ENCODE results near the gene SLC7A9.
"Not testable (repeated sequence)": the region's sequence is repeated elsewhere in the genome, so short reads cannot be mapped to it uniquely, and the experiment has no call there.

SLC7A9 gene

GRCh38 chr19:32843716-32844245 lies 25.8 kb downstream of the SLC7A9 start:
- no peak overlapping the region for H3K27ac ChIP-seq (ENCODE audit: low read depth, low read length)
- H3K4me3 ChIP-seq (ENCODE audit: low read depth, low read length) = no peak overlapping the region
- no peaks in the 10 kb centered on the region for H3K4me1 ChIP-seq (ENCODE audit: control insufficient read depth, insufficient read depth, low read length, unreplicated experiment)
- H3K36me3 ChIP-seq (ENCODE audit: insufficient read depth, low read length) = no peaks in the 10 kb centered on the region
- H3K79me2 ChIP-seq (ENCODE audit: control insufficient read depth, insufficient read depth, low read length, unreplicated experiment) = no peaks in the 10 kb centered on the region
- H2AFZ ChIP-seq (ENCODE audit: low read length, unreplicated experiment) = no peak overlapping the region
- H3K27me3 ChIP-seq (ENCODE audit: insufficient read depth, low read length) = no peaks in the 10 kb centered on the region

GRCh38 chr19:32842061-32842460 lies 27.5 kb downstream of the SLC7A9 start:
- Histone ChIP-seq H3K27ac (ENCODE audit: low read depth, low read length) (no peak overlapping the region), H3K4me1 (ENCODE audit: control insufficient read depth, insufficient read depth, low read length, unreplicated experiment) (no peaks in the 10 kb centered on the region), H3K27me3 (ENCODE audit: insufficient read depth, low read length) (no peaks in the 10 kb centered on the region), H3K4me3 (ENCODE audit: low read depth, low read length) (no peak overlapping the region), H3K36me3 (ENCODE audit: insufficient read depth, low read length) (no peaks in the 10 kb centered on the region), H3K79me2 (ENCODE audit: control insufficient read depth, insufficient read depth, low read length, unreplicated experiment) (no peaks in the 10 kb centered on the region), H2AFZ (ENCODE audit: low read length, unreplicated experiment) (no peak overlapping the region)

- Histone ChIP-seq H2AFZ (ENCODE audit: low read length, unreplicated experiment) (no peak overlapping the region), H3K27ac (ENCODE audit: low read depth, low read length) (no peak overlapping the region), H3K79me2 (ENCODE audit: control insufficient read depth, insufficient read depth, low read length, unreplicated experiment) (no peaks in the 10 kb centered on the region), H3K27me3 (ENCODE audit: insufficient read depth, low read length) (no peaks in the 10 kb centered on the region), H3K4me1 (ENCODE audit: control insufficient read depth, insufficient read depth, low read length, unreplicated experiment) (no peaks in the 10 kb centered on the region), H3K4me3 (ENCODE audit: low read depth, low read length) (no peak overlapping the region), H3K36me3 (ENCODE audit: insufficient read depth, low read length) (no peaks in the 10 kb centered on the region)
Measured at GRCh38 chr19:32837531-32837930, 32.0 kb downstream of the SLC7A9 start.

DNA sequence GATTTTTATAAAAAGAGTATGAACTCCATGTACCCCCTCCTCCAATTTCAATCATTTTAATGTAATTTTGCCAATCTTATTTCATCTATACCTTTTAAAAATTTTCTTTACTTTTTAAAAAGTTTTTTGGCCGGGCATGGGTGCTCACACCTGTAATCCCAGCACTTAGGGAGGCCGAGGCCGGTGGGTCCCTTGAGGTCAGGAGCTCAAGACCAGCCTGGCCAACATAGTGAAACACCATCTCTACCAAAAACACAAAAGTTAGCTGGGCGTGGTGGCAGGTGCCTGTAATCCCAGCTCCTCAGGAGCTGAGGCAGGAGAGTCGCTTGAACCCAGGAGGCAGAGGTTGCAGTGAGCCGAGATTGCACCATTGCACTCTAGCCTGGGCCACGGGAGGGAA lies 36.2 kb downstream of the SLC7A9 start:
- not testable (repeated sequence) for H3K4me1 ChIP-seq (ENCODE audit: control insufficient read depth, insufficient read depth, low read length, unreplicated experiment); H3K4me3 ChIP-seq (ENCODE audit: low read depth, low read length); H3K79me2 ChIP-seq (ENCODE audit: control insufficient read depth, insufficient read depth, low read length, unreplicated experiment); H3K27ac ChIP-seq (ENCODE audit: low read depth, low read length); H2AFZ ChIP-seq (ENCODE audit: low read length, unreplicated experiment); H3K36me3 ChIP-seq (ENCODE audit: insufficient read depth, low read length); H3K27me3 ChIP-seq (ENCODE audit: insufficient read depth, low read length)

- H3K27me3 ChIP-seq (ENCODE audit: insufficient read depth, low read length); H3K4me3 ChIP-seq (ENCODE audit: low read depth, low read length); H2AFZ ChIP-seq (ENCODE audit: low read length, unreplicated experiment); H3K36me3 ChIP-seq (ENCODE audit: insufficient read depth, low read length); H3K4me1 ChIP-seq (ENCODE audit: control insufficient read depth, insufficient read depth, low read length, unreplicated experiment); H3K79me2 ChIP-seq (ENCODE audit: control insufficient read depth, insufficient read depth, low read length, unreplicated experiment); H3K27ac ChIP-seq (ENCODE audit: low read depth, low read length): not testable (repeated sequence)
Measured at GRCh38 chr19:32832825-32833224, 36.7 kb downstream of the SLC7A9 start.

GRCh38 chr19:32832094-32832493 lies 37.5 kb downstream of the SLC7A9 start:
- H3K4me3 ChIP-seq (ENCODE audit: low read depth, low read length); H2AFZ ChIP-seq (ENCODE audit: low read length, unreplicated experiment); H3K79me2 ChIP-seq (ENCODE audit: control insufficient read depth, insufficient read depth, low read length, unreplicated experiment); H3K27me3 ChIP-seq (ENCODE audit: insufficient read depth, low read length); H3K36me3 ChIP-seq (ENCODE audit: insufficient read depth, low read length); H3K27ac ChIP-seq (ENCODE audit: low read depth, low read length); H3K4me1 ChIP-seq (ENCODE audit: control insufficient read depth, insufficient read depth, low read length, unreplicated experiment): not testable (repeated sequence)

DNA sequence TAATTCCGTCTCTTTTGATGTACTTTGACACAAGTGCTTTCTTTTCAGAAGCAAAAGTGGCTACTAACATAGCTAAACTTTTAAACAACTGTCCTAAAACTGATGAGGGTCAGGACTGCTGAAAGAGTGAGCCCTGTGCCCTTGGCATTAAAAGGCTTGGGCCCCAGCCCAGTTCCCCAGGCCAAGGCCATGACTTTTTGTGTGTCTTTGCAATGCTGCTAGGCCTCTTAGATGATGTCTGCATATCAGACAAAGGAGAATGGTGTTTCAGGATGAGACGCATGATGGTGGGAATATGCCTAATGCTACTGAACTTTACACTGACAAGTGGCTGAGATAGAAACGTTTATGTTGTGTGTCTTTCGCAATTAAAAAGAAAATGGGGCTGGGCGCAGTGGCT lies 38.0 kb downstream of the SLC7A9 start:
- Histone ChIP-seq H3K79me2 (ENCODE audit: control insufficient read depth, insufficient read depth, low read length, unreplicated experiment) (no peaks in the 10 kb centered on the region), H3K4me3 (ENCODE audit: low read depth, low read length) (no peak overlapping the region), H2AFZ (ENCODE audit: low read length, unreplicated experiment) (no peak overlapping the region), H3K27ac (ENCODE audit: low read depth, low read length) (no peak overlapping the region), H3K36me3 (ENCODE audit: insufficient read depth, low read length) (no peaks in the 10 kb centered on the region), H3K27me3 (ENCODE audit: insufficient read depth, low read length) (peaks cover 3% of the 10 kb centered on the region; the same call in 1 of the 2 replicates), H3K4me1 (ENCODE audit: control insufficient read depth, insufficient read depth, low read length, unreplicated experiment) (no peaks in the 10 kb centered on the region)

- no peaks in the 10 kb centered on the region for H3K4me1 ChIP-seq (ENCODE audit: control insufficient read depth, insufficient read depth, low read length, unreplicated experiment)
- H3K27ac ChIP-seq (ENCODE audit: low read depth, low read length) = no peak overlapping the region
- no peak overlapping the region for H2AFZ ChIP-seq (ENCODE audit: low read length, unreplicated experiment)
- no peaks in the 10 kb centered on the region for H3K36me3 ChIP-seq (ENCODE audit: insufficient read depth, low read length)
- peaks cover 5% of the 10 kb centered on the region; the same call in 1 of the 2 replicates for H3K27me3 ChIP-seq (ENCODE audit: insufficient read depth, low read length)
- H3K79me2 ChIP-seq (ENCODE audit: control insufficient read depth, insufficient read depth, low read length, unreplicated experiment) = no peaks in the 10 kb centered on the region
- no peak overlapping the region for H3K4me3 ChIP-seq (ENCODE audit: low read depth, low read length)
Measured at GRCh38 chr19:32830231-32831014, 39.1 kb downstream of the SLC7A9 start.

DNA sequence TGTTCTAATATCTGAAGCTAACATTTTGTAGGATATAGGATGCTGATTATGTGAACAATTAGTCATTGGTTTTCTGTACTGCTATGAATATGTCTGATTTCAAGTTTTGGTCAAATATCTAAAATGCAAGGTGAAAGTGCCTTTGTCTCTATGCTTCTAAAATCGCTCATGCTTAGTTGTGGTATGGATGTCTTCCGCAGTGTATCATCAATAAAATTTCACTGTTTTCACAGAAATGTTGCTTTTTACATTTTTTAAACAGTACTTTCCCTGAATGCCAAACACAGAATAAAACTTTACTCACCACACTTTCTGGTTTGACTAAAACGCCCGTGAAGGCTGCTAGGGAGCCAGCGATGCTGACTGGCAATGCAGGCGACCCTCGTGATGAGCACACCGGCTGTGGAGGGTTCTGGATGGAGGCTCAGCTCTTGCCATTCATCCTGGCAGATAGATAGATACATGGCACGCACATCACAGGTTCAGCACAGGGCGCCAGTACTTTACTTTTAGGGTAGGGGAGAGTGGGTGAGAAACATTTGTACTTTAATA lies 40.1 kb downstream of the SLC7A9 start:
- no peaks in the 10 kb centered on the region for H3K36me3 ChIP-seq (ENCODE audit: insufficient read depth, low read length)
- no peak overlapping the region for H2AFZ ChIP-seq (ENCODE audit: low read length, unreplicated experiment)
- no peak overlapping the region for H3K27ac ChIP-seq (ENCODE audit: low read depth, low read length)

GRCh38 chr19:32828643-32829344 lies 40.8 kb downstream of the SLC7A9 start:
- Histone ChIP-seq H3K4me3 (ENCODE audit: low read depth, low read length) (no peak overlapping the region), H2AFZ (ENCODE audit: low read length, unreplicated experiment) (no peak overlapping the region)

More for the DNA sequence above, 40.1 kb downstream of the SLC7A9 start:
- Histone ChIP-seq H3K4me1 (ENCODE audit: control insufficient read depth, insufficient read depth, low read length, unreplicated experiment) (no peaks in the 10 kb centered on the region), H3K79me2 (ENCODE audit: control insufficient read depth, insufficient read depth, low read length, unreplicated experiment) (no peaks in the 10 kb centered on the region), H3K27me3 (ENCODE audit: insufficient read depth, low read length) (peaks cover 14% of the 10 kb centered on the region), H3K4me3 (ENCODE audit: low read depth, low read length) (no peak overlapping the region)

More at GRCh38 chr19:32828643-32829344, 40.8 kb downstream of the SLC7A9 start:
- no peaks in the 10 kb centered on the region for H3K4me1 ChIP-seq (ENCODE audit: control insufficient read depth, insufficient read depth, low read length, unreplicated experiment)
- H3K79me2 ChIP-seq (ENCODE audit: control insufficient read depth, insufficient read depth, low read length, unreplicated experiment) = no peaks in the 10 kb centered on the region
- H3K27ac ChIP-seq (ENCODE audit: low read depth, low read length) = no peak overlapping the region
- H3K36me3 ChIP-seq (ENCODE audit: insufficient read depth, low read length) = no peaks in the 10 kb centered on the region
- H3K27me3 ChIP-seq (ENCODE audit: insufficient read depth, low read length) = peaks cover 21% of the 10 kb centered on the region
